GM19099 (cell line): ENCODE measurements around the gene NNAT.

Source experiments
- POLR2A ChIP-seq: IDR thresholded peaks from 3 replicates; pipeline ENCODE4 v1.6.1; 2011; ENCODE audit warnings: low read depth; ENCODE audit not compliant: insufficient read length; ENCODE audit errors: extremely low read depth

Gene NNAT

DNA sequence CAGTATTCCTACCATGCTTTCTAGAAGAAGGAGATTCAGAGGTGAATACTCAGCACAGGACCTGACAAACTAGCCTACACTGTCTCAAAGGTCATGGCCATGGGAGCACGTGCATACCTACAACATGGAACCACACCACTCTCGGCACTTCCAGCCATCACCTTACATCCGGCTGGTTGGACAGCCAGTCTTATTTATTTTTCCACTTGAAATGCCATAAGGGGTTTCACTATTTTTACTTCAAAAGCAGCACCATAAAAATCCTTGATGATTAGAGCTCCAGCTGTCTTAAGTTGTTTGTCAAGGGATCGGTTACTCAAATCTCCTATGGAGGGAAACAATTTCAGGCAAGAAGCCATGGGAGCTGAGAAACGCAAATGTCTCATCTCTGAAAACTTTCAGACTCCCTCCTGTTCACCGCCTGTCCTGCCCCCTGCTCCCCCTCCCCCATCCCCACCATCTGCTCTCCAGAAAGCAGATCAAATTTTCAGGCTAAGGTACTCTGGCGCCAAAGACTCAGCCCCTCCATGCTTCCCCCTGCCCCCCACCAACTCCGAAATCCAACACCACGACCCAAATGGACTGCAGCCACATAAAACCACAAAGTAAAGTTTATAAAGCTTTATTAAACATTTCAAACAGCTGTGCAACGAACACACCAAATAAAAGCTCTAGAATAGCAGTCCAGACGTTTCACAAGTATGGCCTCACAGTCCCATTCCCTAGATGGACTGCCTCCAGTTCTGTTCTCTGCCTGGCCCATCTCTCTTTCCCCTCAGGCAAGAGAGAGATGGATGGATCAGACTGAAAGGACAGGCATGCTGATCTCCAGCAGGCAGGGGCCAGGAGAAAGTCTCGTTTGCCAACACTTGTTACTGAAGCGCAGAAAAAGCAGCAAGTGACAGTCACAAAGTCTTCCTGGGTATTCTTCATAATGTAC, 4.0 kb upstream of the NNAT start:
- no peak for TF ChIP-seq POLR2A

DNA sequence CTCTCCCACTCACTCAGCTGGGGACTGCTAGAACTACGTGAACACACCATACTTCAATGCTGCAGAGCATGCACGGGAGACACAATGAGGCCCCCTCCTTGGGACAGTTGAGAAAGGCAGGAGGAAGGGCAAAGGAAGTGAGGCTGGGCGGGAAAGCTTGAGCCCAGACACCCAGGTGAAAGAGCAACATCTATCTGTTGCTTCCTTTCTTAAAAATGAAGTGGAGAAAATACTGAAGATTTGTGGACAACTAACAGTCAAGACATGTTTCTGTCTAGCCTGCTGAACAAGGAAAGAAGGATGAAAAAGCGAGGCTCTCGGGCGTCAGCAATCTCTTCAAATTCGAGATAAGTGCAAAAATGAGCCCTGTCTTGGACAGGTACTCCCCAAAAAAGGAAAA, 3.0 kb upstream of the NNAT start:
- TF ChIP-seq POLR2A = no peak

DNA sequence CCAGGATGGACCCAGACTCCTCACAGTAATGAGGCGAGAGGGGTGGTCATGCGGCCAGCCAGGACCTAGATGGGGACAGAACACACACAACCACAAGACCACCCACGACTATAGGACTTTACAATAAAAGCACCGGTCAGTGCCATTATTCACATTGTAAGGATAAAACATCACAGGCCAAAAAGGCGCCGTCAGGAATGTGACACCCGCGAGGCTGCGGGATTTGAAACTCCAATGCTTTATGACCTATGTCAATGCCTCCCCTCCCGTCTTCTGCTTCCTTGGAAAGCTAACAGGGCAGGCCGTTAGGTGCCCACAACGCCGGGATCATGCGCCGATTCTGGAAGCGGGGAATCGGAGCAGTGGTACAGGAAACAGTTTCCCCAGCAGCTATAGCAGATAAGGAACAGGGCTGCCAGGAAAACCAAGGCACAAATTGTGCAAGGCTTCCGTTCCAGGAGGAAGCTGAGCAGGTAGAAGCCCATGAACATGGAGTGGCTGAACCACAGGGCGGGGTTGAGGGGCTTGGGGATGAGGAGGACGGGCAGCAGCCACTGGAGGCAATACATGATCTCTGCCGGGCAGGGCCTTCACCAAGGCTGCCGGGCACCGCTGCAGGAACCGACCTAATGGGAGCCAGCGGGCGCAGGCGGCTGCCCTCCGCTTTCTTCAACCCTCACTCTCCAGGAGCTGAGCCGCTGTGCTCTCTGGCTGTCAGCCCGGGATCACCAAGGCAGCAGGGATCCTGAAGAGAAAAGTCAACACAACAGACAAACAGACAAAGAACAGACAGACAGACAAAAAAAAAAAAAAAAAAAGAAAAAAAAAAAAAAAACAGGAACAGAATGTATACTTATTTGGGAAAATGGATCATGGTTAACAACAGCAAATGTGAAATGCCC, 2.2 kb upstream of the NNAT start:
- TF ChIP-seq POLR2A = no peak

DNA sequence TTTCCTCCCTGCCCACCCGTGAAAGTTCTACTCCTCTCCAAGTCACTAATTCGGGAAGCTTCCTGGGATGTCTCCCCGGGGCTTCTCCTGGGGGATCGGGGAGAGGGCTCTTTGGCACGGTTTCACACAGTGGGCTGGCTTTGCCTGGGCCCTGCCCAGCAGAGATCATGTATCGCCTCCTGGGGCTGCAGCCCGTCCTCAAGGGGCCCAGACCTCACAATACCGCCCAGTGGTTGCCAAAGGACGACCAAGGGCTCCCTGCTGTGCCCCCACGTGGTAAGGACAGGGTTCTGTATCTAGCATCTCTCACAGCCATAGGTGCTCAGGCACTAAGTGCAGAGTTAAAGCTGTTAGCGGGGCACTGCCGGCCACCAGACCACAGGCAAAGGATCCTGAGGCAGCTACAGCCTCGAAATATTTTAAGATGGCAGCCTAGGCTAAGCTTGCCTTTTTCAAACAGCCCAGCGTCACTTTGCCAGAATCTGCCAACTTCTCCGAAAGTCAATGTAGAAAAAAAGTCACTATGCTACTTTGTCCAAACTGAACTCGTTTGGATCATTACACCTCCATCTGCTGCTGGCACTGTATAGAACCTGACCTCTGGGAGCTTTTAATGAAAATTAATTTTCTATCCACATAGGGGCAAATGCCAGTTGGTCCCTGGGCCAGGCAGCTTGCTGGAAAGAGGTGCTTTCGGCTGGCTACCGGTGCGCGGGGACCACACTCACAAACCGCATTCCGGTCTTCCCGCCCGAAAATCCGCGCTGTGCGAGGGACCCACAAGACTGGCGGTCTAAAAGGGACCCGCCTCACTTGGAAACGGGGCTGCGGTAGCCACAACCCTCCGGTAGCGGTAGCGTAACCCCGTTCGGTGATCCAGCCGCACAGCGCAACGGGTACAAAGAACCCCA, 1.3 kb upstream of the NNAT start:
- TF ChIP-seq POLR2A = no peak

DNA sequence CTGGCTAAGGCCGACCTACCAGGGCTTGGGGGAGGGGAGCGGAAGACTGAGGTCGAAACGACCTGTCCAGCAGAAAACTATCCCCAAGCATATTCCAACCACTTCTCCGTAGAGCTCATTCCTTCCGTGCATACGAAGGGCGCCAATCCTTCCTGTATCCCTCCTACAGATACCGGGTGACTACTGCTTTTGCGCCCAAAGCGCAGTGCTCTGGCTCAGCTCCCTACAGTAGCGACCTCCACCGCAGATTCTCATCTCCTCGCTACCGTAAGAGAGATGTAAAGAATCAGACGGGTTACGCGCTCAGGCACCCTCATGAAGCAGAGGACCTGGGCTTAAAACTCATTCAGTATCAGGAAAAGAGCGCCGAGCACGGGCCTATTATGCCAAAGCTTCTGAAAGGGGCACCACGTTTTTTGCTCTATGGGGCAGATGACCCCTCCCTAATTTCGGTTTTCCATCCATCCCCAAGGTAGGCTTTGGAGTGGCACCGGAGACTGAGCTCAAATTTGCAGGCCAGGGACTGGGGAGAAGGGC, 563 bp upstream of the NNAT start:
- no peak for TF ChIP-seq POLR2A

DNA sequence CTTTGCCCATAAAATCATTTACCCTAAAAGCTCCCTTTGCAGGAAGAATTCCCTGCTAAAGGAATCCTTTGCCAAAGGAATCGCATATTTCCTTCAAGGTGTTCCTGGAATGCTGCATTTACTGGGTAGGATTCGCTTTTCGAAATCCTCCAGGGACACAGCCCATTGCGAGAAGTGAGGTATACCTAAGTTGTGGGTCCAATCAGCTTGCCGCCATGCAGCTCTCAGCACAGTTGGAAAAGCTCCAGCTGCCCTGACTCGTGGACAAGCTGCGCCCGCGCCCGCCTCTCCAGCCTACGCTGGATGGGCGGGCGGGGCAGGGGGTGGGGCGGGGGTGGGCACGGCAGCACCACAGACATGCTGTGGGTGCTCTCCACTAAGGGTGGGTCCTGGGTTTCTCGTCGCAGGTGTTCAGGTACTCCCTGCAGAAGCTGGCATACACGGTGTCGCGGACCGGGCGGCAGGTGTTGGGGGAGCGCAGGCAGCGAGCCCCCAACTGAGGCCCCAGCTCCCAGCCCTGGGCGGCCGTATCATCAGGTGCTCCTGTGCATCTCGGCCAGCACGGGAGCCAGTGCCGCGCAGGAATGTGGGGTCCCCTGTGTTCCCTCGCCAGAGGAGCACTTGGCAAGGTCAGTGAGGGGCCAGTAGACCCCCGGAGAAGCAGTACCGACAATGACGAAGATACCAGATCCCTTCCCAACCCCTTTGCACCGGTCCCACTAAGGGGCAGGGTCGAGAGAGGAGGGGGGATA, 1.4 kb downstream of the NNAT start:
- TF ChIP-seq POLR2A = no peak

GRCh38 chr20:37523012-37523391, 2.0 kb downstream of the NNAT start:
- no peak for TF ChIP-seq POLR2A

GRCh38 chr20:37523911-37524700, 3.1 kb downstream of the NNAT start:
- no peak for TF ChIP-seq POLR2A

DNA sequence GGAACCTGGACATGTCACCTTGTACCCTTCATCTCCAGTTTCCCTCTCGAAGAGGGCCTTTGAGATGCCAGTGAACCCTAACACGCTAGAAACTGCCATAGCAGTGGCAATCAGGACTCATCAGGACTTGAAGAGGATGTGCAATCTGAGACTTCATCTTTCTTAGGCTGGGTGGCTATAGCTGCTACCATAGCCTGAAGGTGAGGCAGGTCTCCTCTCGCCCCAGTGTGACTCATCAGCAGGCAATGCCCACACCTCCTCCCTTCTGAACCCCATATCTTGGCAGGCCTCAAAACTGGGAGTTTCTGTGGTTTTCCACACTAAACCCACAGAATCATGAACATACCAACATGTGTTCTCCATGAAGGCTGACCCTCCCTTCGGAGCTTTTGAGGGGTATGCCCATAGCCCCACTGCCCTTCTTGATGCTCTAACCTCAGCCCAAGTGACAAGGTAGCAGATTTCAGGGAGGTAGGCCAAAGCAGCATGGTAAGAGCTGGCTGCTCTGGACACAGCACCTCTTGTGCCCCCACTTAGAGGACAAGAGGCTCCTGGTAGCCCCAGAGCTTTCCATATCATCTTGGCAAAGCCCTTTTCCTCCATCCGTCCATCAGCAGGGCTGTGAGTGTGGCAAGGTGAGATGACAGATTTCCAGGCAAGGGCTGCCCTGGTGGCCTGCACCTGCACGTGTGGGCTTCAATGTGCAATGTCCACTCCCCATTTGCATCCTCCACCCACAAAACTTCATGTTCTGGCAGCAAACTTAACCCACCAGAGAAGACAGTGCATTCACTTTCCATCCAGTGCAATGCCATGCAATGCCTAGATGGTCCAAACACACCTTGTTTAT, 4.0 kb downstream of the NNAT start:
- no peak for TF ChIP-seq POLR2A

DNA sequence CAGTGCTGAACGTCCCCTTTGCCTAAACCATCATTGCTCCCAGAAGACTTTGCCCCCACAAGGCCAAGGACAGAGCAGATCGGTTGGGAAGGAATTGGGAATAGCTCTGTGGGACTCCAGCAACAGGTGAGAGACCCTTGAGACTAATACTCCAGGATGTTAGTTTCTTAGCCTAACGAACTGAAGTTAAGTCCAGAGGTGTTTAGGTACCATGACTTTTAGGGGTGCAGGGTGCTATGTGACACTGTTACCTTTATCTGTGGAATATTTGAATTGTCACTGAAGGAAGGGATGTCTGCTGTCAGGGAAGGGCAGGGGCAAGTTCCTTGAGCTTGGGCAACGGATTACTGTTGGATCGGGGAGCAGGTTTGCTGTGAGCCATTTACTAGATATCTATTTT, 4.8 kb downstream of the NNAT start:
- TF ChIP-seq POLR2A = no peak

DNA sequence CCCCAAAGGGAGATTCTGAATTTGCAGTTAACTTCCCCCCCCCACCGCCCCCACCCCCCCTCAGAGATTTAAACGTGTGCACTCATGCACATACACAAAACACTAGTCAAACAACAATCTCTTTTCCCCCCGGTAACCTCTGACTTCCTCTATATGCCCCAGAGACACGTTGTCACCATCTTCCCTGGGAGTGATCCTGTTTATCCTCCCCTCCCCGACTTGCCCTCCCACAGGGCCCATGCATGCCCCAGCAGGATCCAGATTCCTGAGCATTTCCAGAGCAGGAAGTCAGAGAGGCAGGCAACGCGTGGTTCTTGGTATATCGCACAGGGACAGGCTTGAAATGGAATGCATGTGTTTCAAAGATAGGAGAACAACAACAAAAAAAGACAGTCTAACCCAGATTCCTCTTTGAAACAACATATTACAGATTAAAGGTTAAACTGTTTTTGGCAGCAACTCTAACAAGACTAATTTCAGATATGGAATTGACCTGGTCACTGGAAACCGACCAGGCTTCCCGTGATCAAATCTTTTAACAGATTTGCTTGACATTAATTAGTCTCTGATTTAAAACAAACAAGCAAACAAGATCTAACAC, 5.3 kb downstream of the NNAT start:
- TF ChIP-seq POLR2A = no peak
